ENCODE results near the gene HES5. TPM values are rescaled to one million over a fixed set of nuclear protein-coding genes. Genes with fewer than 3 reads are reported as not detected.

HES5 gene
- total RNA-seq, 3 donors from 2014 or later, result 1.3 to 7.8 (median 1.6) TPM

GRCh38 chr1:2561898-2562895 lies 32.1 kb upstream of the HES5 start:
- Histone ChIP-seq H3K4me3 (no peak overlapping the region), H3K9me3 (no peaks in the 10 kb centered on the region), H3K36me3 (ENCODE audit: low read depth) (peaks cover 5% of the 10 kb centered on the region), H3K4me1 (ENCODE audit: low read depth) (peaks cover 23% of the 10 kb centered on the region)
- intact Hi-C loops (cut with DNase I, micrococcal nuclease), result no loop called here
- peak; percentile 42 for TF ChIP-seq CTCF (IDR thresholded peaks at IDR 0.05)
- ATAC-seq (no peak), DNase-seq (no peak)

GRCh38 chr1:2561446-2561845 lies 31.4 kb upstream of the HES5 start:
- Histone ChIP-seq H3K4me1 (ENCODE audit: low read depth) (peaks cover 24% of the 10 kb centered on the region), H3K36me3 (ENCODE audit: low read depth) (peaks cover 5% of the 10 kb centered on the region), H3K9me3 (no peaks in the 10 kb centered on the region), H3K4me3 (no peak overlapping the region)
- no peak for DNase-seq
- no peak for TF ChIP-seq CTCF (IDR thresholded peaks at IDR 0.05)
- no peak for ATAC-seq
- intact Hi-C loops (cut with DNase I, micrococcal nuclease), result no loop called here

- no peak overlapping the region for H3K4me3 ChIP-seq
- H3K36me3 ChIP-seq (ENCODE audit: low read depth), result peaks cover 5% of the 10 kb centered on the region
- no peak for TF ChIP-seq CTCF (IDR thresholded peaks at IDR 0.05)
- H3K4me1 ChIP-seq (ENCODE audit: low read depth), result peaks cover 31% of the 10 kb centered on the region
- intact Hi-C loops (cut with DNase I, micrococcal nuclease), result no loop called here
- H3K9me3 ChIP-seq, result no peaks in the 10 kb centered on the region
- ATAC-seq, result no peak
- peak in 1 of 3 donors; percentile 57 for DNase-seq
These were observed 30.4 kb upstream of the HES5 start for GRCh38 chr1:2560299-2561073.

GRCh38 chr1:2559509-2560298 lies 29.6 kb upstream of the HES5 start:
- intact Hi-C loops (cut with DNase I, micrococcal nuclease), result no loop called here
- H3K4me3 ChIP-seq, result no peak overlapping the region
- peak in 2 of 3 donors; percentile 42 to 56 for DNase-seq
- peaks cover 37% of the 10 kb centered on the region for H3K4me1 ChIP-seq (ENCODE audit: low read depth)
- TF ChIP-seq CTCF (IDR thresholded peaks at IDR 0.05), result no peak
- no peaks in the 10 kb centered on the region for H3K9me3 ChIP-seq
- no peak for ATAC-seq
- H3K36me3 ChIP-seq (ENCODE audit: low read depth), result peaks cover 5% of the 10 kb centered on the region

- ATAC-seq (no peak), DNase-seq (no peak)
- peaks cover 5% of the 10 kb centered on the region for H3K36me3 ChIP-seq (ENCODE audit: low read depth)
- no peaks in the 10 kb centered on the region for H3K9me3 ChIP-seq
- peaks cover 42% of the 10 kb centered on the region for H3K4me1 ChIP-seq (ENCODE audit: low read depth)
- intact Hi-C loops (cut with DNase I, micrococcal nuclease), result no loop called here
- H3K4me3 ChIP-seq, result no peak overlapping the region
- TF ChIP-seq CTCF (IDR thresholded peaks at IDR 0.05), result no peak
These were observed 28.8 kb upstream of the HES5 start for GRCh38 chr1:2558861-2559260.
